Cerebellar nuclear complex (tissue), 1 donor: ENCODE measurements around the gene EPHA7.

Source experiments
- DNase-seq, 2 experiments: peaks; one replicate each; lab custom pipeline; 2025; lab: John Stamatoyannopoulos, UW

EPHA7 gene

DNA sequence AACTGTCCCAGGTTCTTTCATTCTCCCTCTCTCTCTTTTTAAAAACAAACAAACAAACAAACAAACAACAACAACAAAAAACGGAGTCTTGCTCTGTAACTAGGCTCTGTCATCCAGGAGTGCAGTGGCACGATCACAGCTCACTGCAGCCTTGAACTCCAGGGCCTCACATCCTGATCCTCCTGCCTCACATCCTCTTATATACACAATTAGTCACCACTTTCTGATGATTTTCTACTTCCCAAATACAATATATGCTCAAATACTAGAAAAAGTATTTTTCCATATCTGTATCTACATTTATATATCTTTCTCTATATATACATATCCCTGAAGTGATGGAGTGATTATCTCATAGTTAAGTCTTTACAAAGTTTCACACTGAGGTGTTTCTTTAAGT, 170.7 kb downstream of the EPHA7 start:
- no peak for DNase-seq

DNA sequence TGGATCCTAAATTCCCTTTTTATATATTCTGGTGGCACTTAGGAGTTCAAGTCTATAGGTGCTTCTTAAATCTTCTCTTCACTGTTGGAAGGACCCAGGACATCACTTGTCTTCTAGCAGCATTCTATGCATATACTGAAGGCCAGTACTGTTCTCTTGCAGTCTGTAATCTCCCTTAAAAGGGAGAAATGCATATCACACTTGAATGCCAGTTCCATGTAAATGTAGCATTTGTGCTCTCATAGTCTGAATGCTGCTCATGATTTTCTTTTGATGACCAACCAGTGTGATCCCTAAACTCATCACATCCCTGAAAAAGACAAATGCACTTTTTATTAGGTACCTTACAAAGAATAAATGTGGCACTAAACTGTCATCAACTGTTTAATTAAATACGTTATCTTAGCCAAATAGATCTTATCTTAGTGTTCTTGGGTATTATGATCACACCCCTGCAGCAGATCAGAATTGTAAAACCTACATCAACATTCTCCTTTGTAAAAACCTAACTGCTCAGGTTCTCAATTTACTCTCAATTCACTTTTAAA, 176.1 kb downstream of the EPHA7 start:
- DNase-seq: no peak

DNA sequence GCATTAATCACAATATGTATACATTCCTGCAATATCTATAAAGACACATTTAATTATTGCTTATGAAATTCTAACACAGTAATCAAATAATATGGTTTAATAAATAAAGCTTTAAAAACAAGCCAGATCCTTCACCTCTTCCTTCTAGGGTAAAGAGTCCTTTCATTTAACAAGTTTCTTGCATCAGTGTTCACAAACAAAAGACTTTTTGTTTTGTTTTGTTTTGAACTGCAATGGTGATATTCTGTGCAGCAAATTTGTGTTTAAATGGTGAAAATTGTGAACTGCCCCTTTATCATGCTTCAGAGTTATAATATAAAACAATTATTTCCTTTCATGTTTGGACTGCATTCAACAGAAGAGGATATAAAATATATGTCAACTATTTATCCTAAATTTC, 177.3 kb downstream of the EPHA7 start:
- no peak for DNase-seq

DNA sequence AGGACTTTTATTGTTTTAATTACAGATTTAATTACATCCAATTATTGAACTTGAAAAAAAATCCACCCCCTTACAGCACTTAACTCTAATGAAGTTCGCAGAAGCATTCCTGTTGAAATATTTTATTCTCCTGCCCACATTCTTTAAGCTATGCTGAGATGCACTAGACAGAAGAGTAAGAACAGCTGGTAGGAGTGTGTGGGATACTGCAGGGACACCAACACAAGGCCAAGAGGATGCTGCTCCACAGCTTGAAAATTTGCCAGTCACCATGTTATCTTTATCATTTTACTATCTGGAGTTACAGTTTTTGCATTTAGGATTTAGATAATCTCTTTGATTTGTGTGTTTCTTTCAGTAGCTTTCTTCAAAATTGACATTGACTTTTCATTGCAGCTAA, 180.7 kb downstream of the EPHA7 start:
- DNase-seq: no peak

DNA sequence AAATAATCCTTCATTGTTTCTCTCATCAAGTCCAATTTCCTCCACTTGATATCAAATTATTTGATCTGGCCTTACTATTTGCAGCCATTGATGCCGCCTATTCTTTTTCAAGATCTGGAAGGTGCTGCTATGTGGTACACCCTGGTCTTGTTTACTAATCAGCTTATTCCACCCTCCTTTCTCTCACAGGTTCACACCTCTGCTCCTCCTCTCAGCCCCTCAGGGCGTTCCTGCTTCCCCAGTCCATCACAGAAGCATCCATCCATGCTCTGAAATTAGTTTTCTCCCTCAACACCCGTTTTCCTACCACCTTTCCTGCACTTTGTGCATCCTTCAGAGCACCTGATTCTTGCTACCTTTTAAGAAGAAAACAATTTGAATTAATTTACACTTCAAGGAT, 183.6 kb downstream of the EPHA7 start:
- no peak for DNase-seq

DNA sequence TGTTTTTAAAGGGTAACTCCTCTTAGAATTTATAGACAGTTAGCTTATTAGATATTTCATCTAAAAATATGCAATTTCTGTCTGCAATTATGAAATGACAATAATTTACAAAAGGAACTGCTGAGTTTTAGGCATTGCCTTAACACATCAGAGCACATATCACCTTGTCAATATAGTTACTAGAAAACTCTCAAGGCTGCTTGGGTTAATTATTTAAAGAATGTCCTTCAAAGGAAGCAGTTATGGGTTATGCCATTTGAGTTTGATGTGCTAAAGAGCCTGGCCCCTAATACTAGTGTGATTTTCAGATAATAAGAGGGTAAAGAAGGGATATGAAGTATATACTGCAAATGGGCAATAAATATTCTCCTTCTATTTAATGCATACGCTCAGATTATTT, 192.5 kb downstream of the EPHA7 start:
- DNase-seq: no peak

DNA sequence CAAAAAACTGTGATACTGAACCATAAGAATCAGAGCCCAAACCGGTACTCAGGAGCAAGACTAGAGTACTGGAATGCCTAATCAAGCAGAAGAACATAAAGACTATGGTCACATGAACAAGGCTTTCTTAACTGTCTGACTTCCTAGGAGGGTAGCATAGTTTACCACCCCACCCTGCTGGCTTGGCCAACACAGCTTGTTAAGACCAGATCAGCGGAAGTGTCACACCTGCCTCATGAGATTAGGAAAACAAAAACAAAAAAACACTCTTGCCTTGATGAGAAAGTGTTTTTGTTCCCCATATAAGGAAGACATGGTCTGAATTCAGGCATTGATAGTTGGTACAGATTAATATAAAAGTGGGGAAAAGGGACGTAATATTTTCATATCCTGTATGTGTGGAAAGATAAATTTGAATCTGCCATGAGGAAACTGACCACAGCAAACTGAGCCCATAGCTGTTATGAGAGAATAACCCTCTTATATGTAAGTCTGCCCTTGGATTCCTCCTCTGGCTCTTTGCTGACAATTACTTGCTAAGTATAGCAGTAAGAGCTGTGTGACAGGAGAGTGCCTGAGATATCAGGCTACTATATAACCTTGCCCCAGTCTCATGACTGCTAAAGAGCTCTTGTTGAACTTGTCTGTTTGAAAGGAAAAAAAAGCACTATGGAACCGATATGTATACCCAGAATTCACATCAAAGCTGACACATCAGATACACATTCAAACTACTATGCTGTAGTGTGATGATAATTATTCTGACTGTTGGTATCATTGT, 197.1 kb downstream of the EPHA7 start:
- no peak for DNase-seq

DNA sequence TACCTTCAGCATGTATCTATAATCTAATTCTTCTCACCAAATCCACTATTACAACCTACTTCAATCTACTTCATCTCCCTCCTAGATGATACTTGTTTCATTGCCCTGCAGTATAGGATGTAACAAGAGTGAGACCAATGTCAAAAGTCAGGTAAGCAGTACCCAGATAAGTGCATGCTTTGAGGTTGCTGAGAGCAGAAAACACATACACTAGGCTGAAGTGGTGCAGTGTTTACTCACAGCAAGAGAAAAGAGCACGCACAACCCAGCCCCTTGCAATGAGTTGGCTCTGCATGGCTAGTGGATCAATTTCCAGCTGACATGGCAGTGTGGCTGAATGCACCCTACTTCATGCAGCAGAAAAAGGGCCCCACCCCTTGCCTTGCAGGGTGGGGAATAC, 199.9 kb downstream of the EPHA7 start:
- no peak for DNase-seq

DNA sequence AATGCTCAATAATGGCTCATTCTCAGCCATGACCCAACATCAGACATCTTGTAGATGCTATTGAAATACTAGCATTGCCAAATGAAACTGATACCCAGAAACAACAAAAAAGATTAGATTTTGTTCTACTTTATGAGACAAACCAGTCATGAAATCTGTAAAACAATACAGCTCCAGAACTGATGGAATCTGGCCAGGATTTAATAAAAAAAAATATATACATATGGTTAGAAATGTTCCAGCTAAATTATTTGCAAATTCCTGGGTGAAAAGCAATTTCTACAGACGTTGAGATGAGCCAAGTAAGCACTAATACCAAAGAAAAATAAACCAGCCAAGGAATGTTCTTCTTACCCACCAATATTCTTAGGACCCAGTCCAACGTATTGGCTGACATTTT, 201.3 kb downstream of the EPHA7 start:
- DNase-seq: no peak

DNA sequence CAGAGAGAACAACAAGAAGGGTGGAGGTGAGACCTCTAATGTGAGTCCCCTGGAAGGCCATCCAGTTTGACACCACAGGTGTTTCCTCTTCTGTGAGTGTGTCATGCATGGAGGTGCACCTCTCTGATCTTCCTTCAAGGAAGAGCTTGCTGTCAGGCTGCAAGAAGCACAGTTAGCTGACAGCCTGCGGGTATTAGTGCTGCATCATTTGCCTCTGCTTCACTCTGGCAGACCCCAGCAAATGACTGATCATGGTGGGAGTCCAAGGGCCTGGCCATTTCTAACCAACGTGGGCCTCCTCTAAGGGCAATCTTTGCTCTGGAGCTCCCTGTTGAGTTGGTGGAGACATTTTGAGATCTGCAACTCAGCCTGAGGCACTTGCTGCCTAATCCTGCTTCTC, 206.3 kb downstream of the EPHA7 start:
- DNase-seq: no peak

DNA sequence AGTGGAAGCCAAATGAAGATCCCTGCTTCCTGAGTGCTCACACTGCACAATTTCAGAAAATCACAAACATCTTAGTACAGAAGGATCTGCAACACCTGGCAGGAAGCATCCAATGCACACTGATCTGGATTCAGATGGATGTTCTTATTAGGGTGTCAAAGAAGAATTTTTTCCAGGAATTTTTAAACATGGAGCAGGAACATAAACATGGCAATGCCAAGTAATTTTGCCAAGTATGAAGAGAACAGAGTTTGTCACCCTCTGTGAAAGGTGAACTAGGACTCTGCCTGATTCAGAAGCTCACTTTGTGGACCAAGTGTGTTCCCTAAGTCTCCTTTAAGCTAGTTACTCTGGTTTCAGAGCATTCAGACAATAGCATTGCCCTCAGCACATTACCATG, 208.5 kb downstream of the EPHA7 start:
- no peak for DNase-seq

DNA sequence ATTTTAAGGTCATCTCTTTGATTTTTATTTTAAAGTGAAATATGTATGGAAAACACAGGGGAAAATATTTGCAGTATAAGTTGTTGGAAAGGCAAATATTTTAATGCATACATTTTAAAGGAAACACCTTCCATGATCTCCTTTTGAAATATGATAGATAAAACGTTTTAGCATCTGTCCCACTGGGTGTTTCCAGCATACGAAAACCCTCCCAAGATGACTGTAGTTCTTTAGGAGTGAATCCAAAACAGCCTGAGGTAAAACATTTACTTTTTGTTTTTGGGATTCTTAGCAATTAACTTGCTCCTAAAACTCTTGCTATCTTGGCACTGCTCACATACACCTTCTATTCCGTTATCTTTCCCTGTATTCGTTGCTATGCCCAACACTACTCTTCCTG, 210.0 kb downstream of the EPHA7 start:
- no peak for DNase-seq

DNA sequence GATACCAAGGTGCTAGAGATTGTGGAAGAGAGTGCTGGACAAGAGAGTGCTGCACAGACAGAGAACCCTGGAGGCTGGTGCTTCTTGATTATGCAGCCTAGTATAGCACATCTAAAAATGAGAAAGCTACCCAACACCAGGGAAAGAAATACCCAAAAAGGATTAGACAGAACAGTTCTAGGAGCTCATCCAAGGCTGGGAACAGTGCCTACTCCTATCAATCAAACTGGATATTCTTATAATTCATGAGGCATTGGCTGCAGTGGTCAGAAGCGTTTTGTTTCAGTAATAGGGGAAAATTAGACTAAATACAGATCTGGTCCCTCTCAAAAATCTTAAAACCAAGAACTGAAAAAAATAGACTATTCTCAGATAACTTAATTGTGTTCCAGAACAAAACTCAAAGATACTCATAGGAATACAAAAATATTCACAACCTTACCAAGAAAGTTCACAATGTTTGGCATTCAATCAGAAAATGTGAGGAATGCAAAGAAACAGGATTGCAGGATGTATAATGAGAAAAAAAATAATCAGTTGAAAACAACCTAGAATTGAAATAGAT, 222.9 kb downstream of the EPHA7 start:
- DNase-seq: no peak

DNA sequence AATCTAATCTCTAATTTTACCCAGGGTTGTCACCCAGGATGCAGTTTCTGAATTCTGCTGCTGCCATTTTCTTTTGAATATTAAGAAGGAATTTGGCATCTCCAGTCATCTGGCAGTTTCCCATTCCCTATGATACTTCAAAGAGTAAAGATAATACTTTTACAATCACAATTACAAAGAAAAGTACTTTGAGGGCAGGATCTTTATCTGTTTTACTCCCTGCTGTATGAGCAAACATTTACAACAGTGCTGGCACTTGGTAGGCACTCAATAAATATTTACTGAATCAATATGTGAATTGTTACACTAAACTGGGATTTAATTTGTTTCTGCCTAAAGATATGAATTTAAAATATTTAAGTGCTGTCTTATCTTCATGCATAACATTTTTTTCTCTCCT, 224.9 kb downstream of the EPHA7 start:
- no peak for DNase-seq

DNA sequence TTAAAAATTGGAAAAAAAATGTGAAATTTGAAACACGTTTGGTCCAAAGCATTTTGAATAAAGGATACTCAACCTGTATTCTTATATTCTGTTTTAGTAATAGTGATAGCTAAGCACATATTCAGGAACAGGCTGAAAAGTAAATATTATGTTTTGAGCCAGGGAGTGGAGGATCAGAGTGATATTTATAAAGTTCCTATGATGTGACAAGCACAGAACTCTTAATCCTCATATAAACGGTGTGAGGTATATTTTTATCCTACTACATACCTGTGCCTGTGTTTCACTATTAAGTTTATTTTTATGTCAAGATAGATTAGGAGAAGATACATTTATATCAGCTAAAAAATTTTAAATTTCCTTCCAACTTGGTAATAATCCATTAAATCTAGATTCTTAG, 225.5 kb downstream of the EPHA7 start:
- no peak for DNase-seq
